GM21619 (cell line): ENCODE data around the gene CEP135.
A peak's percentile ranks its signal among the peaks of the same experiment; 100 is the strongest.
"Not testable (repeated sequence)": the region's sequence is repeated elsewhere in the genome, so short reads cannot be mapped to it uniquely, and the experiment has no call there.

Source experiments
- ATAC-seq: cut with Tn5 transposase; IDR thresholded peaks from one replicate; pipeline ENCODE4 v1.9.1; 2021; ENCODE audit not compliant: unreplicated experiment

CEP135 gene

GRCh38 chr4:55948726-55949481 is at the start of gene CEP135:
CEP135 (plus strand) TSS chr4:55948945; CDS start chr4:55952131, 3,186 bp downstream.
- peak; percentile 65 for ATAC-seq

- no peak for ATAC-seq
These were observed 46.1 kb upstream of the CEP135 start for GRCh38 chr4:55902677-55903076.

DNA sequence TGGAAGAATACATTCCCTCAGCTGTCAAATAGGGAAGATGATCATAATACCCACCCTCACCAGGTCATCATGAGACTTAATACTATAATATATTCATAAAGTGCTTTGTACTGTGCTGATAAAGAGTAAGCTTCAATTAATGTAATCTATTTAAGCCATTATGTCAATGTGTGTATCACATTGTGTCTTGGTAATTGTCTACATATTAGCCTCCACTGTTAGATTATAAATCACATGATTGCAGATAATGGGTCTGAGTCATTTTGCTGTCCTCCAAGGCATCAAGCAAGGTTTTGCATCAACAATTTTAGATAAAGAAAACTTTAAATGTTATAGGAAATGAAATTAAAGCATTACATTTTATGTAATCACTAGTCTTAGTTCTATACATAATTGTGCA is 45.2 kb upstream of the CEP135 start:
- no peak for ATAC-seq

DNA sequence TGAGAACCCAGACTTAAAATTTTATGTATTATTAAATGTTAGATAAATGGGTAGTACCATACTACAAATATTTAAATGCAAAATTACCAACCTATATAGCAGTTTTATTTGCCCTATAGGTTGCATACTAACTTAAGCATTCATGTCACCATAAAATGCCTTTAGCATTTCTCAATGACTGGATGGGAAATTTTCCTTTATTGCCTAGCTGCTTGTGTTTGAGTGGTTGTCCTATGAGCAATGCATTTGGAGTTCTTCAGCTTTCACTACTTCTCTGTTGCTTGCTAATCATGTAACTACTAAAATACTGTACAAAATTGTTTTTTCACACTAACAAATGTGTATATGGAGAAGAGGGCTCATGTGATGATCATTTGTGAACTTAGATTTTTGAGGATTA is 44.2 kb upstream of the CEP135 start:
- no peak for ATAC-seq

- no peak for ATAC-seq
These were observed 42.4 kb upstream of the CEP135 start for GRCh38 chr4:55906323-55906722.

- no peak for ATAC-seq
These were observed 41.8 kb upstream of the CEP135 start for GRCh38 chr4:55906989-55907388.

- ATAC-seq = no peak
These were observed 41.3 kb upstream of the CEP135 start for GRCh38 chr4:55907469-55907868.

GRCh38 chr4:55910140-55910539 is 38.6 kb upstream of the CEP135 start:
- no peak for ATAC-seq

DNA sequence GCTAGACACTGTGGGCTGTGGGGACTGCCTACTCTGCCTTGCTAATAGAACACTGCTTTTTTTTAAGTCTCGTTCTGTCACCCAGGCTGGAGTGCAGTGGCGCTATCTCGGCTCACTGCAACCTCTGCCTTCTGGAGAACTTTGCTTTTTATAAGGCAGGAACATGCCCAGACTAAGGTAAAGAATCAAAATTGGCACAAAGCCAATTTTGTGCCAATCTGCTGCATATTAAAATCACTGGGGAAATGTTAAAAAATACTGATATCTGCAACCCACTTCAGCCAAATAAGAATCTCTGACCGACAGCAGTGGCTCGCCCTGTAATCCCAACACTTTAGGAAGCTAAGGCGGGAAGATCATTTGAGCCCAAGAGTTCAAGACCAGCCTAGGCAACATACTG is 36.5 kb upstream of the CEP135 start:
- no peak for ATAC-seq

- no peak for ATAC-seq
These were observed 28.2 kb upstream of the CEP135 start for GRCh38 chr4:55920571-55920970.

- ATAC-seq = no peak
These were observed 27.7 kb upstream of the CEP135 start for GRCh38 chr4:55921093-55921492.

- no peak for ATAC-seq
These were observed 23.5 kb upstream of the CEP135 start for GRCh38 chr4:55925241-55925640.

- peak; percentile 69 for ATAC-seq
These were observed 22.1 kb upstream of the CEP135 start for GRCh38 chr4:55926610-55927009.

GRCh38 chr4:55927803-55928437 is 20.8 kb upstream of the CEP135 start:
- no peak for ATAC-seq

- no peak for ATAC-seq
These were observed 19.9 kb upstream of the CEP135 start for GRCh38 chr4:55928846-55929245.

DNA sequence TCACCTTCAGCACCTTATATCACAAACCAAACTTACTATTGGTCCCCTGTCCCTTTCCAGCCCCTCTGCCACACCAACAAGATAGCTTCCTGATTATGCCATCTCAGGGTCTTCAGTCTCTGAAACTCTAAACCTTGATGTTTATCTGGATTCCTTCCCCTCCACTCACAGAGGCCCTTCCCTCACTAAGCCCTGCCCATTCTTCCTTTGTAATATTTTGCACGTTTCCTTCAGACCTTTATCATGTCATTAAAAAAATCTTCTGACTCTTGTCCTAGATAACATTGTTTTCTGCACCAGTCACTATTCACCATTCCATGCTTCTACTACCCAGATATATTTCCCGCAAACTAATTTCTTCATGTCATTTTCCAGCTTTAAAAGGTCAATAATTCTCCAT is 17.7 kb upstream of the CEP135 start:
- no peak for ATAC-seq

- no peak for ATAC-seq
These were observed 16.9 kb upstream of the CEP135 start for GRCh38 chr4:55931833-55932232.

GRCh38 chr4:55932511-55932910 is 16.2 kb upstream of the CEP135 start:
- no peak for ATAC-seq

GRCh38 chr4:55933611-55934010 is 15.1 kb upstream of the CEP135 start:
- no peak for ATAC-seq

DNA sequence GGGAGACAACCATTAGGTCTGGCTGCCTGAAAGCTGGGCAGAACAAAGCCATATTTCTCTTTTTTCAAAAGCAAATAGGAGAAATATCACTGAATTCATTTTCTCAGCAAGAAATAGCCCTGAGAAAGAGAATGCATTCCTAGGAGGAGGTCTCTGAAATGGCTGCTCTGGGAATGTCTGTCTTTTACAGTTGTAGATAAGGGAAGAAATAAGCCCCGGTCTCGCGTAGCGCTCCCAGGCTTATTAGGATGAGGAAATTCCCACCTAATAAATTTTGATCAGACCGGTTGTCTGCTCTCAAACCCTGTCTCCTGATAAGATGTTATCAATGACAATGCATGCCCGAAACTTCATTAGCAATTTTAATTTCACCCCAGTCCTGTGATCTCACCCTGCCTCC is 12.8 kb upstream of the CEP135 start:
- ATAC-seq = not testable (repeated sequence)

- no peak for ATAC-seq
These were observed 10.3 kb upstream of the CEP135 start for GRCh38 chr4:55938481-55938880.

- ATAC-seq = no peak
These were observed 9.3 kb upstream of the CEP135 start for GRCh38 chr4:55939421-55939820.
